Activated CD4-positive, alpha-beta T cell treated with anti-CD3 and anti-CD28 coated beads, Interleukin-2, amount 50 U/mL, for 24 hours (primary cell): Measurements from ENCODE around the gene TXLNA.

Experiments
- DNase-seq, 2 donors: peaks; one replicate each; pipeline ENCODE4 v3.0.0-alpha.2; 2020; ENCODE audit warnings: low read depth in 1 of 2, low spot score in 1 of 2

TXLNA gene

GRCh38 chr1:32182060-32182459 lies 2.6 kb downstream of the TXLNA start:
- DNase-seq, result no peak

- no peak for DNase-seq
Observed at GRCh38 chr1:32184650-32185049, 5.2 kb downstream of the TXLNA start.

GRCh38 chr1:32186077-32186476 lies 6.6 kb downstream of the TXLNA start:
- no peak for DNase-seq

GRCh38 chr1:32186491-32186890 lies 7.0 kb downstream of the TXLNA start:
- DNase-seq, result no peak

GRCh38 chr1:32187850-32188249 lies 8.4 kb downstream of the TXLNA start:
- DNase-seq, result no peak

- DNase-seq, result no peak
Observed at GRCh38 chr1:32192220-32192948, 12.9 kb downstream of the TXLNA start.

GRCh38 chr1:32194984-32195383 lies 15.5 kb downstream of the TXLNA start:
- DNase-seq, result no peak

- no peak for DNase-seq
Observed at GRCh38 chr1:32195531-32195930, 16.1 kb downstream of the TXLNA start.

GRCh38 chr1:32195972-32196823 lies 16.7 kb downstream of the TXLNA start:
- no peak for DNase-seq

GRCh38 chr1:32197074-32197473 lies 17.6 kb downstream of the TXLNA start:
- DNase-seq, result no peak

GRCh38 chr1:32197837-32198236 lies 18.4 kb downstream of the TXLNA start:
- no peak for DNase-seq

- DNase-seq, result no peak
Observed at GRCh38 chr1:32198237-32199042, 19.0 kb downstream of the TXLNA start.

- no peak for DNase-seq
Observed at GRCh38 chr1:32199043-32199716, 19.7 kb downstream of the TXLNA start.

- DNase-seq, result no peak
Observed at GRCh38 chr1:32199717-32200072, 20.2 kb downstream of the TXLNA start.

- DNase-seq, result peak in 1 of 2 donors; percentile 34
Observed at GRCh38 chr1:32200226-32201010, 20.9 kb downstream of the TXLNA start, which contains the start of gene CCDC28B. Gene CCDC28B (plus strand): TSS chr1:32200595. CDS start chr1:32201936, 1,341 bp downstream.

- peak in 1 of 2 donors; percentile 70 for DNase-seq
Observed at GRCh38 chr1:32201011-32201855, 21.8 kb downstream of the TXLNA start.

- no peak for DNase-seq
Observed at GRCh38 chr1:32204943-32205361, 25.5 kb downstream of the TXLNA start.

GRCh38 chr1:32205401-32206370 lies 26.2 kb downstream of the TXLNA start, which contains the start of gene IQCC:
Gene IQCC (plus strand): TSS chr1:32205671. CDS start chr1:32205682, 11 bp downstream.
- DNase-seq, result peak; percentile 61 to 76
